ENCODE data around the gene ZNF662. TPM values are rescaled to one million over a fixed set of nuclear protein-coding genes. Genes with fewer than 3 reads are reported as not detected.

The ZNF662 gene
- total and polyA plus RNA-seq, 2 of the 13 experiments (the other 11 are each of a cell fraction or from before 2014, with no cell fraction given) = not detected

DNA sequence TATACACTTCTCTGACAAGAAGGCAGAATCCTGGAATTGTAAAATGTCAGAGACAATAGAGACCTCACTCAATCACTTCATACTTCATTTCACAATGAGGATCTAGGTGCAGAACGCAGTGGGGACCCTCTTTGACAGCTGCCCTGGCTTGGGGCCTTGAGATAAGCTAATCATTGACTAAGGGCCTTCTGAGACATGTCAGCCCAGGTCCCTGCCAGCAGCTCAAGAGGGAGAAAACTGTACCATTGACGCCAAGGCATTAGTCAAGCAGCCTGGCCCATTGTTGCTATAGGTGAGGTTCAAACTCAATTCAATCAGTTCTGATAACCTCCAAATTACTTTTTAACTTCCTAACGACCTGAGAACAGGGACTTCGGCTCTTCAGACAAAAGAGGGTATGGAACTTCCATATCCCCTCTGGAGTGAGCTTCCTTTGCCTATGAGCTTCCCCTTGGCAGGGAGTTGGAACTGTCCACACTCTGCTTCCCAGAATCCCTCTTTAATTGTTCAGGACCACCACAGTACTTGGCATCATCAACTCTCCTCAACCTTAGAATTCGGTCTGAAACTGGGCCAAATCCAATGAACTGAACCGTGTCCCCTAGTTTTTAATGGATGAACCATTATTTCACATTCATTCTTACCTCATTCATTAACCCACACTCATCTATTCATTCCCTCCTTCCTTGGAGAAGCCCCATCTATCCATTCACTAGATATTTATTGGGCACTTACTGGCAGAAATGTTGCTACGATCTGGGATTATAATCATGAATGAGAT is 28.8 kb upstream of the ZNF662 start:
- DNase-seq (ENCODE audit: low spot score) = no peak
- H3K9ac ChIP-seq (ENCODE audit: insufficient read depth, low read depth, low read length) = no peak overlapping the region
- no peaks in the 10 kb centered on the region for H3K9me3 ChIP-seq (ENCODE audit: low read length)
- H3K4me3 ChIP-seq (replicated peaks in 1 of 3; ENCODE audit: insufficient read depth in 1 of 3, low read depth in 2 of 3, low read length in 3 of 3) = no peak overlapping the region
- peak overlapping the region; percentile 68 for H3K27ac ChIP-seq (ENCODE audit: extremely low read length, insufficient read depth, low read length)
- no TSS peak for BruUV-seq (replicated peaks)
- no peaks in the 10 kb centered on the region for H4K20me1 ChIP-seq (ENCODE audit: insufficient read depth, low read length)
- ChIA-PET POLR2A (interaction anchor here (0.9 to 2.6 kb wide), 5 partner anchors 21 to 97 kb away, joined by 3 to 32 read pairs (median 5); partner anchors contain the start of gene HIGD1A), CTCF (ENCODE audit: low intra/inter-chr PET ratio, low total read pairs) (interaction anchor here (6.1 kb wide), 1 partner anchor 46 kb away, joined by 79 read pairs; no protein-coding TSS in a partner anchor)
- no peaks in the 10 kb centered on the region for H3K79me2 ChIP-seq (ENCODE audit: insufficient read depth, low read length)
- no peaks in the 10 kb centered on the region for H3K27me3 ChIP-seq (ENCODE audit: control insufficient read depth in 1 of 2, insufficient read depth in 2 of 2, low read length in 2 of 2)
- no peaks in the 10 kb centered on the region for H3K36me3 ChIP-seq (replicated peaks in 1 of 2; ENCODE audit: control insufficient read depth in 1 of 2, insufficient read depth in 2 of 2, low read length in 2 of 2)
- intact Hi-C loops (cut with micrococcal nuclease; ENCODE audit: unreplicated experiment) = no loop called here
- peak overlapping the region; percentile 1; the same call in 1 of the 2 replicates for H3K4me2 ChIP-seq (ENCODE audit: low read depth, low read length)
- H3K4me1 ChIP-seq (ENCODE audit: insufficient read depth, low read length) = peaks cover 89% of the 10 kb centered on the region
- no peak overlapping the region for H2AFZ ChIP-seq (ENCODE audit: low read length)
- in situ Hi-C loops (cut with HindIII; ENCODE audit: extremely low pct_ligation_motif_present, low pct_unique_long_range_greater_than_20kb) = loop anchor here (5.0 kb wide), 2 partner anchors 40 to 95 kb away; no protein-coding TSS in a partner anchor
- 70% methylated on average over 7 of the region's 7 CpGs for whole genome bisulfite sequencing (ENCODE audit: low lambda C conversion rate)
- no peak for ATAC-seq
- FAIRE-seq = no peak
- TF ChIP-seq ZBTB7B (CRISPR knock-in tag; IDR thresholded peaks at IDR 0.05) = 0 out of 2 replicates have a peak, but pooled peaks have one; percentile 32
- peak; percentile 23; the same call in 1 of the 2 replicates for TF ChIP-seq MAX (IDR thresholded peaks at IDR 0.05)
- TF ChIP-seq ZFP62 (CRISPR knock-in tag; IDR thresholded peaks at IDR 0.05) = no peak
- 0 out of 2 replicates have a peak, but pooled peaks have one; percentile 8 for TF ChIP-seq HNF4A (CRISPR knock-in tag; IDR thresholded peaks at IDR 0.05)
- 0 out of 2 replicates have a peak, but pooled peaks have one; percentile 14 for TF ChIP-seq MED1 (CRISPR knock-in tag; IDR thresholded peaks at IDR 0.05)
- 0 out of 2 replicates have a peak, but pooled peaks have one; percentile 24 for TF ChIP-seq ZNF598 (CRISPR knock-in tag; IDR thresholded peaks at IDR 0.05; ENCODE audit: borderline replicate concordance)
- TF ChIP-seq, protein P1, sequence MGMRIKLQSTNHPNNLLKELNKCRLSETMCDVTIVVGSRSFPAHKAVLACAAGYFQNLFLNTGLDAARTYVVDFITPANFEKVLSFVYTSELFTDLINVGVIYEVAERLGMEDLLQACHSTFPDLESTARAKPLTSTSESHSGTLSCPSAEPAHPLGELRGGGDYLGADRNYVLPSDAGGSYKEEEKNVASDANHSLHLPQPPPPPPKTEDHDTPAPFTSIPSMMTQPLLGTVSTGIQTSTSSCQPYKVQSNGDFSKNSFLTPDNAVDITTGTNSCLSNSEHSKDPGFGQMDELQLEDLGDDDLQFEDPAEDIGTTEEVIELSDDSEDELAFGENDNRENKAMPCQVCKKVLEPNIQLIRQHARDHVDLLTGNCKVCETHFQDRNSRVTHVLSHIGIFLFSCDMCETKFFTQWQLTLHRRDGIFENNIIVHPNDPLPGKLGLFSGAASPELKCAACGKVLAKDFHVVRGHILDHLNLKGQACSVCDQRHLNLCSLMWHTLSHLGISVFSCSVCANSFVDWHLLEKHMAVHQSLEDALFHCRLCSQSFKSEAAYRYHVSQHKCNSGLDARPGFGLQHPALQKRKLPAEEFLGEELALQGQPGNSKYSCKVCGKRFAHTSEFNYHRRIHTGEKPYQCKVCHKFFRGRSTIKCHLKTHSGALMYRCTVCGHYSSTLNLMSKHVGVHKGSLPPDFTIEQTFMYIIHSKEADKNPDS (CRISPR knock-in tag; IDR thresholded peaks at IDR 0.05) = no peak
- TF ChIP-seq ZFY (CRISPR knock-in tag; IDR thresholded peaks at IDR 0.05) = peak; percentile 36; the same call in 1 of the 2 replicates
- peak; percentile 21; the same call in 1 of the 2 replicates for TF ChIP-seq SALL1 (CRISPR knock-in tag; IDR thresholded peaks at IDR 0.05)
- TF ChIP-seq HNF1B (CRISPR knock-in tag; IDR thresholded peaks at IDR 0.05) = 0 out of 2 replicates have a peak, but pooled peaks have one; percentile 41
- TF ChIP-seq, protein P2, sequence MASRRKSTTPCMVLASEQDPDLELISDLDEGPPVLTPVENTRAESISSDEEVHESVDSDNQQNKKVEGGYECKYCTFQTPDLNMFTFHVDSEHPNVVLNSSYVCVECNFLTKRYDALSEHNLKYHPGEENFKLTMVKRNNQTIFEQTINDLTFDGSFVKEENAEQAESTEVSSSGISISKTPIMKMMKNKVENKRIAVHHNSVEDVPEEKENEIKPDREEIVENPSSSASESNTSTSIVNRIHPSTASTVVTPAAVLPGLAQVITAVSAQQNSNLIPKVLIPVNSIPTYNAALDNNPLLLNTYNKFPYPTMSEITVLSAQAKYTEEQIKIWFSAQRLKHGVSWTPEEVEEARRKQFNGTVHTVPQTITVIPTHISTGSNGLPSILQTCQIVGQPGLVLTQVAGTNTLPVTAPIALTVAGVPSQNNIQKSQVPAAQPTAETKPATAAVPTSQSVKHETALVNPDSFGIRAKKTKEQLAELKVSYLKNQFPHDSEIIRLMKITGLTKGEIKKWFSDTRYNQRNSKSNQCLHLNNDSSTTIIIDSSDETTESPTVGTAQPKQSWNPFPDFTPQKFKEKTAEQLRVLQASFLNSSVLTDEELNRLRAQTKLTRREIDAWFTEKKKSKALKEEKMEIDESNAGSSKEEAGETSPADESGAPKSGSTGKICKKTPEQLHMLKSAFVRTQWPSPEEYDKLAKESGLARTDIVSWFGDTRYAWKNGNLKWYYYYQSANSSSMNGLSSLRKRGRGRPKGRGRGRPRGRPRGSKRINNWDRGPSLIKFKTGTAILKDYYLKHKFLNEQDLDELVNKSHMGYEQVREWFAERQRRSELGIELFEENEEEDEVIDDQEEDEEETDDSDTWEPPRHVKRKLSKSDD (CRISPR knock-in tag; IDR thresholded peaks at IDR 0.05; ENCODE audit: low read depth) = 0 out of 2 replicates have a peak, but pooled peaks have one; percentile 25
- TF ChIP-seq ZNF788 (CRISPR knock-in tag; IDR thresholded peaks at IDR 0.05; ENCODE audit: borderline replicate concordance) = peak; percentile 54; the same call in 1 of the 2 replicates
- peak; percentile 35; the same call in 1 of the 2 replicates for TF ChIP-seq TBX2 (CRISPR knock-in tag; IDR thresholded peaks at IDR 0.05; ENCODE audit: borderline replicate concordance)
- TF ChIP-seq ZFX (CRISPR knock-in tag; IDR thresholded peaks at IDR 0.05; ENCODE audit: low read depth) = peak; percentile 44; the same call in 1 of the 2 replicates
- TF ChIP-seq FOSL2 (CRISPR knock-in tag; IDR thresholded peaks at IDR 0.05) = no peak
